AG09309 (cell line): ENCODE results near the gene AUTS2.

Experiments
- DNase-seq: peaks from one replicate; pipeline ENCODE4 v3.0.0-alpha.2; 2010; ENCODE audit warnings: low read depth
- H3K4me3 ChIP-seq: 2 replicates; pipeline ENCODE4 v1.5.1; 2011; ENCODE audit warnings: mild to moderate bottlenecking, low read depth, low read length, moderate library complexity; ENCODE audit not compliant: control insufficient read depth
- TF ChIP-seq, protein P1 (sequence below): IDR thresholded peaks from 2 replicates; pipeline ENCODE4 v1.5.1; 2011; ENCODE audit warnings: mild to moderate bottlenecking, low read depth, low read length, inconsistent platforms; ENCODE audit not compliant: insufficient read depth, control insufficient read depth; ENCODE audit errors: missing control alignments

The AUTS2 gene

DNA sequence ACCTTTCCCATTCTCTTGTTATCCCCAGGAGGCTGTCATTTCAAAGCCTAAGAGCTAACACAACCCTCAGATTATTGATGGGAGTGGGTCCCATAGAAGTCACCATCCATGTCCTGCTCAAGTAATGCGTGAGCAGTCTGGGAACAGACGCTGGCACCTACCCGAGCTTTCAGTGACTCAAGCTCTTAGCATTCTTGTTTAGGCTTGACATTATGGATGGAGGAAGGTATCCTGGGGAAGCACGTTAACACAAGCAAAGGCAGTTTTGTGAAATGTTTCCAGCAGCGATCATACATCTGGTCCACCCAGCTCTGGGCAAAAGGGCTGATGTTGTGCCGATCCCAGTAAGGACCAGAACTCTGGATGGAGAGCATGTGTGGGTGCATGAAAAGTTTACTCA lies 30.0 kb upstream of the AUTS2 start:
- no peak overlapping the region for H3K4me3 ChIP-seq
- no peak for DNase-seq
- TF ChIP-seq, protein P1, sequence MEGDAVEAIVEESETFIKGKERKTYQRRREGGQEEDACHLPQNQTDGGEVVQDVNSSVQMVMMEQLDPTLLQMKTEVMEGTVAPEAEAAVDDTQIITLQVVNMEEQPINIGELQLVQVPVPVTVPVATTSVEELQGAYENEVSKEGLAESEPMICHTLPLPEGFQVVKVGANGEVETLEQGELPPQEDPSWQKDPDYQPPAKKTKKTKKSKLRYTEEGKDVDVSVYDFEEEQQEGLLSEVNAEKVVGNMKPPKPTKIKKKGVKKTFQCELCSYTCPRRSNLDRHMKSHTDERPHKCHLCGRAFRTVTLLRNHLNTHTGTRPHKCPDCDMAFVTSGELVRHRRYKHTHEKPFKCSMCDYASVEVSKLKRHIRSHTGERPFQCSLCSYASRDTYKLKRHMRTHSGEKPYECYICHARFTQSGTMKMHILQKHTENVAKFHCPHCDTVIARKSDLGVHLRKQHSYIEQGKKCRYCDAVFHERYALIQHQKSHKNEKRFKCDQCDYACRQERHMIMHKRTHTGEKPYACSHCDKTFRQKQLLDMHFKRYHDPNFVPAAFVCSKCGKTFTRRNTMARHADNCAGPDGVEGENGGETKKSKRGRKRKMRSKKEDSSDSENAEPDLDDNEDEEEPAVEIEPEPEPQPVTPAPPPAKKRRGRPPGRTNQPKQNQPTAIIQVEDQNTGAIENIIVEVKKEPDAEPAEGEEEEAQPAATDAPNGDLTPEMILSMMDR, result no peak

DNA sequence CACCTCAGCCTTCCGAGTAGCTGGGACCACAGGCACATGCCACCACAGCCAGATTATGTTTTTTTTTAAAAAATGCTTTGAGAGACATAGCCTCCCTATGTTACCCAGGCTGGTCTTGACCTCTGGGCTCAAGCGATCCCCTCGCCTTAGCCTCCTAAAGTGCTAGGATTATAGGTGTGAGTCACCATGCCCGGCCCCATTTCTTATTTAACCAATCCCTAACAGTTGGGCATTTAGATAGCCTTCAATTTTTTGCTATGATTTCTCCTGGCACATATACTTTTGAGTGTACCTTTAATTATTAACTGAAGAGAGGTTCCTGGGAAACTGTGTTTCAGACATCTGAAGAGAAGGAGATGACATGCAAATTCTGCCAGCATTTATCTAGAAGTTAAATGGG lies 22.6 kb upstream of the AUTS2 start:
- H3K4me3 ChIP-seq, result no peak overlapping the region
- TF ChIP-seq, protein P1, result no peak
- no peak for DNase-seq

DNA sequence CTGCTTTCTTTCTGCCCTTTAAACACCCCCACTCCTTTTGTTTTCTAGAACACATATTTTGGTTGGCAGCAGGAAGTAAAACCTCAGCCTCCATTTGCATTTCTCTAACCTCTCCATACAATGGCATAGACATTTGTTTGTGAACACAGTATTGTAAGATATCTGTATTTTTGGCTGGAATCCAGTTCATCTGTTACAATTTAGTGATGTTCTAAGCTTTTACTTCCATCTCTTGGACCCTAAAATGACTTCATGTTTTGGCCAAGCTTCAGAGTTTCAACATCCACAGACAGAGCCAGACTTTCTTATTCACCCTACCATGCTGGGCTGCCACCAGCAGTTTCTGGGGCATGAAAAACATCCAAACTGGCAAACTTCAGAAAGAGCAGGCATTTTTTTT lies 21.1 kb upstream of the AUTS2 start:
- TF ChIP-seq, protein P1, result no peak
- DNase-seq, result no peak

DNA sequence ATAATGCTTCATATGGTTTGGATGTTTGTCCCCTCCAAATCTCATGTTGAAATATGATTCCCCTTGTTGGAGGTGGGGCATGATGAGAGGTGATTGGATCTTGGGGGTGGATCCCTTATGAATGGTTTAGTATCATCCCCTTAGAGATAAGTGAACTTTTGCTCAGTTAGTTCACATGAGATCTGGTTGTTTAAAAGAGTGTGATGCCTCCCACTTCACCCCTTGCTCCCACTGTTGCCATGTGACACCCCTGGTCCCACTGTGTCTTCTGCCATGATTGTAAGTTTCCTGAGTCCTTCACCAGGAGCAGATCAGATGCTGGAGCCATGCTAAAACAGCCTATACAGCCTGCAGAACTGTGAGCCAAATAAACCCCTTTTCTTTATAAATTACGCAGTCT lies 13.1 kb upstream of the AUTS2 start:
- DNase-seq, result no peak
- no peak overlapping the region for H3K4me3 ChIP-seq
- TF ChIP-seq, protein P1, result no peak

More for the DNA sequence above, 21.1 kb upstream of the AUTS2 start:
- no peak overlapping the region for H3K4me3 ChIP-seq

DNA sequence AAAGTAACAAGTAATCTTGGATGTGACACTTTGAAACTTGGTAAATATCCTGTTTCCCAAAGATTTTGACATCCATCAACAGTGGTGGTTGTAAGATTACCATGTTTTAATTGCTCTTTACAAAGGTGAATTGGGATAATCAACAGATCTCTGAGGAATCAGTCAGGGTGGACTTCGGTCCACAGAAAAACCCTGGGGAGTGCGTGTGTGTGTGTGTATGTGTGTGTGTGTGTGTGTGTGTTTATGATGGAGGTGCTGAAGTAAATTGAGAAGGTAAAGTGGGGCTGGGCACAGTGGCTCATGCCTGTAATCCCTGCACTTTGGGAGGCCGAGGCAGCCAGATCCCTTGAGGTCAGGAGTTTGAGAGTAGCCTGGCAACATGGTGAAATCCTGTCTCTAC lies 12.0 kb upstream of the AUTS2 start:
- DNase-seq, result no peak
- H3K4me3 ChIP-seq, result no peak overlapping the region
- TF ChIP-seq, protein P1, result no peak

DNA sequence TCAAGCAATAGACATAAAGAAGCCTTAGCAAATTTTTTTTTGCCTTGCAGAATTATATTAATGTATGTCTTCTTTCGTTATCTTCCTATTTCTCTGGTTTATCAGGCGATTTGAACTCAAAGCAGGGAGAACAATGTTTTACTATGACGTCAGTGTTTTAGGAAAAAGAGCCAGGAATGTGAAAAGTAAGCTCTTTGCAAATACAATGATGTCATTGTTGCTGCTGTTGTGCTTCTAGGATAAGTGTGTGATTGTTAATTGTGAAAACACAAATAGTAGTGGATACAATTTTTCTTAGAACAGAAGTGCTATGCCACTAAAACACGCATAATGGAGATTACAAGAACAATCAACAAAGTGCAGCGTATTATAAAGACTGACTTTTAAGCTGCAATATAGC lies 9.5 kb upstream of the AUTS2 start:
- TF ChIP-seq, protein P1, result no peak
- DNase-seq, result no peak
- H3K4me3 ChIP-seq, result no peak overlapping the region

DNA sequence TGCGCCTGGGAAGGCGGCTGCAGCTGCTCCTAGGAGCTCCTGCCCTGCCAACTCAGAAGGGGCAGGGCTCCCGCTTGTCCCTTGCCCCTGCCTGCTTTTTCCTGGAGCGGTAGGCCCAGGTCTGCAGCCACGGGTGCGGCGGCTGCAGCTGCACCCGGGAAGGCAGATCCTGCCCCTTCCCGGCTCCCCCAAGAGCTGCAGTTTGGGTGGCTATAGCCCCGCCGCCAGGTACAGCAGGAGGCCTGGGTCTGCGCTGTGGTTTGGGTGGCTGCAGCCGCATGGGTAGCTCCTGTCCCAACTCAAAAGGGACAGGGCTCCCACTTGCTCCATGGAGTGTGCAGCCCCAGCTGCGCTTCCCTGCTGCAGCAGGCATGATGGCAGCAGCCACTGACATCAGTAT lies 6.5 kb upstream of the AUTS2 start:
- no peak overlapping the region for H3K4me3 ChIP-seq
- TF ChIP-seq, protein P1, result no peak

More for the DNA sequence above, 6.5 kb upstream of the AUTS2 start:
- no peak for DNase-seq
